Measurements from ENCODE around the gene KCNA2.

The KCNA2 gene

DNA sequence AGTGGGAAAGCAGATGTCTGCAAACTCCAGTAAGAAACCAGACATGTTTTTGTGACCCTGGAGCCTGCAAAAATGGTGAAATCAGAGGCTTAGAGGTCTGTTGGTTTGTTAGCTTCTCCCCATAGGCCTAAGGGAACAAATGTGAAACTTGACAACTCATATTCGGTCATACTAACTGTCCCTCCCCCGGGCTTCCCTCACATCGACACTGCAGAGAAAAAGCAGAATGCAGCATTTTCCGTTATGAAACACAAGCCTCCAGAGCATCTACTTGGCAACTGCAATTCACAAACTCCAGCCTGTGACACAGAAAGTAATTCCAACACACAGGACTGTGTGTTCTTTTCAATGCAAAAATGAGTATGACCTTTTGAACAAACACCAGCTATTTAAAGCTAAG, 3.7 kb downstream of the KCNA2 start:
- DNase-seq (ENCODE audit: low read depth) = no peak

DNA sequence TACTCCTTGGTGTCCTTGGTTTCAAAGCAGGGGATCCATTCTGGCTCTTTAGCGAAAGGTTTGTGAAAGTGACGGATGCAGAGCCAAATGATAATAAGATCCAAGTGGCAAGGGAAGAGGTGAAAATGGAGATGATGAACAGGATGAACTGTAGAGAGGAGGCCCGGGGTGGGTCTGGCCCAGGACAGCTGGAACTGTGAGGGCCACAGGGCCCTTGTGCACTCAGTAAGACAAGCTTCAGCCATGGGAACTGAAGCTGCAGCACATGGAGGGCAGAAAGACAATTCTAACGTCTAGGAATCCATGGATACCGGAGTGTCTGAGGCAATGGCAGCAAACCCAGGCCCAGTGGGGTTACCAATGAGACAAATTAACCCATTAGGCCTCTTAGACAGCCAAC, 4.8 kb downstream of the KCNA2 start:
- DNase-seq (ENCODE audit: low read depth) = no peak

GRCh38 chr1:110600716-110601115, 5.4 kb downstream of the KCNA2 start:
- DNase-seq (ENCODE audit: low read depth) = no peak

DNA sequence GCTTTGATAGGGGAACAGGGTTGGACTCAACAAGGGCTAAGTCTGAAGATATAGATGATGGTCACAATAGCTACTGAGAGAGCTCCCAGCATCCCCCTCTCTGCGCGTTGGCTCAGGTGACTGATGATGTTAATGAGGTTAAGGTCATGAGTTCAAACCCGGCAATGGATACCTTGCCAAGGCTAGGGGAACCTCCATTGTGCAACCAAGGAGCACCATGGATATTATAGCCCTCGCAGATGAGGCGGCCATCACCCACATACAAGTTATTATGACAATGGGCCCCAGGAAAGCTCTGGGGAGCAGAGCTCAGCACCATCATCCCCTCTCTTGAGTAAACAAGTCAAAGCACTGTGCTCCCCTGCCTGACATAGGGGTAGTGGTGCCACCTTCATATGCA, 8.2 kb downstream of the KCNA2 start:
- no peak for DNase-seq (ENCODE audit: low read depth)

DNA sequence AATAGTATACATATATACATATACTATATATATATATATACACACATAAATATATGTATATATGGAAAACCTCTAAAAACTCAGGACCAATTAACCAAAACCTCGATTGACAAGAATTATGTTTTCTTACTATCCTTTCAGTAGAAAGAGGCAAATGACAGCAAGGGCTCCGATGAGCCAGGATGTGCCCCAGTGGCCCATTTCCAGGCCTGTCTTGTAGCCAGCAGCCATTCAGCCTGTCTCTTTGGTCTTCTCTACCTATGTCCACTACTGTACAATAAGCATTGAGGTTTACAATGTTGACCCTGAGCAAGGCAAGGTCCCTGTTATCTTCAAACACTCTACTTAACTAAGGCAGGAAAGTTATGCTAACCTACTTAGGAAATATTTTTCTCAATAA, 9.8 kb downstream of the KCNA2 start:
- no peak for DNase-seq (ENCODE audit: low read depth)

GRCh38 chr1:110595353-110595710, 10.8 kb downstream of the KCNA2 start:
- no peak for DNase-seq (ENCODE audit: low read depth)

DNA sequence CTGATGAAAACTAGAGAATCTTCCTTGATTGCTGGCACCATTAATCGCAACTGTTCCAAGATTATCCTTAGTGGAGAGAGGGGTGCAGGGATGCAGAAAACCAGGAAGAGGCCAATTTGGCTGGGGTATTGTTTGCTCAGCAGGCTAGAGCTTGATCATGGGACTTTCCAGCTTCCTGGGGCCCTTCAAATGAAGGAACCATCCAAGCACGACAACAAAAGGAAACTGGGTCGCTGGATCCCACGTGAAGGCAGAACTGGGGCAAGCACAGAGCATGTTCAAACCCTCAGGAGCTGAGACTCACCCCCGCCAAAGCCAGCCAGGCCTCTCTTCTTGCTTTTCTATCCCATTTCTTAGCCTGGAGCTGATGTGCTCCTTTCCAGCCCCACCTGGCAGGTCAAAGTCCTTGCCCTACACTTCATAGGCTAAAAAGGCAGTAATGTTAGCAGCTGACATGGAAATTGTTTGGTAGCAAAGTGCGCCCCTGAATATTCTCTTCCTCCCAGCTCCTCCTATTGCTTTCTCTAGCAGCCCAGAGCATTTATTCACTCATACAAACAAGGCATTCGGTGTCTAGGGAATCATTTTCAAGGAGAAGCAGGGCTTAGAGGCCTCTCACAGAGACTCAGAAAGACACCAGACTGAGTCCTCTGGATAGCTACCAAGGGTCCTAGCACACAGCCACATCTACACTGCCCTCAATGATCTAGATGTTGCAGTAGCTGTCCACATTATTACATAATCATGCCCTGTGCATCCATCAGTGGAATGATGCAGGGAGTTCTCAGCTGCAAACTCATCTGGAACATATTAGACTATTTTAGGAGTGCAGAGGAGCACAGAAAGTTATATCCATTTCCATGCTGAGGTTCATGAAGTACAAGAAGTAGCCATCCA, 11.5 kb downstream of the KCNA2 start:
- no peak for DNase-seq (ENCODE audit: low read depth)

DNA sequence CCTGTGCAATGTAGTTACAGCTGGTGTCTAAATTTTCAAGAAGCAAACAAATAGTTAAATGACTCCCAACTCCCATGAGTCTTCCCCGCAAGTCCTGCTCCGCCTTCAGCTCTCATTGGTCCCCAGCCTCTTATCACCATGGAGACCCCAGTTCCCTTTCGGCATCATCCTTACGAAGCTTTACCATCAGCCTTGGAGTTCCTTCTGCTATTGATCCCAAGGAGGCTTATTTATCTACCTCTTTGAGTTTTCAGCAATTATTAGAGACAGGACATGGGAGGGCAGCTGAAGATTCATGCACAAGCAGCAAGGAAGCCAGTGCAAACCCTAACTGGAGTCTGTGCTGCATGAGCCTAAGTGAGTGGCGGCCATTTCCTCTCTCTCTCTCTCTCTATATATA, 12.3 kb downstream of the KCNA2 start:
- DNase-seq (ENCODE audit: low read depth) = no peak

GRCh38 chr1:110591956-110592355, 14.2 kb downstream of the KCNA2 start:
- no peak for DNase-seq (ENCODE audit: low read depth)

DNA sequence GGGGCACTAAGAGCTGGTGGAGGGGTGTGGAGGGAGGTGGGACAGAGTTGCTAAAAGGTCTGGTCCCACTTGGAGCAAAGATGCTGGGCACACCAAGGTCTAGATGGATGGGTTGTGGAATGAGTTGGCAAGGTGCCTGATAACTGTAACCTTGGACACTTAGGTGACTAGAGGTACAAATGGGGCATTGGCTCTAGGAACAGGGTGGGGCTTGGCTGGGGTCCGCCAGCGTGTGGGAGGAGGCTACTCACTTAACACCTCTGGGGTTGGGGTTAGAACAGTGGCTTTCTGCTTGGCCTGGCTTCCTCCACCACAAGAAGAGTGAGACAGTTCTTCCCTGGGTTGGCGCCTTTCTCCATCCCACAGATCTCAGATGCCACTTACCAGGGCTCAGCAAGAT, 17.2 kb downstream of the KCNA2 start:
- DNase-seq (ENCODE audit: low read depth) = no peak

- DNase-seq (ENCODE audit: low read depth) = no peak
Measured at GRCh38 chr1:110588486-110588885, 17.7 kb downstream of the KCNA2 start.

GRCh38 chr1:110587906-110588305, 18.3 kb downstream of the KCNA2 start:
- no peak for DNase-seq (ENCODE audit: low read depth)

GRCh38 chr1:110585481-110585880, 20.7 kb downstream of the KCNA2 start:
- no peak for DNase-seq (ENCODE audit: low read depth)

- DNase-seq (ENCODE audit: low read depth) = no peak
Measured at GRCh38 chr1:110584045-110584444, 22.1 kb downstream of the KCNA2 start.

GRCh38 chr1:110583505-110583904, 22.7 kb downstream of the KCNA2 start:
- no peak for DNase-seq (ENCODE audit: low read depth)

DNA sequence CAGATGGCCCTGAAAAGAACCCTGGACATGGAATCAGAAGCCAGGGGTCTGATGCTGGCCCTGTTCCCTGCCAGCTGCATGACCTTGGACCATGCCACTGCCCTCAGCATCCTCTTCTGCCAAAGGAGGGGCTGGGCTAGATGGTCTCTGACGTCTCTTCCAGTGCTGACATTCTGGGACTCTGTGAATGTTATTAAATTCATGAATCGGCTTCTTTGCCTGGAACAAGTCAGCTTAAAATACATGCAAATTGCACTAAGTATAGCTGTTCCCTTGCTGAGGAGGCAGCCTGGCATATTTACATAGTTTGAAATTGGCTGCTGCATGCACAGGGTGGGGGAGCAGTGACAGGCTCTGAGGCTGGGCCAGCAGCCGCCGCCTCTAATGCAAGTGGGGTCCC, 23.8 kb downstream of the KCNA2 start:
- no peak for DNase-seq (ENCODE audit: low read depth)

DNA sequence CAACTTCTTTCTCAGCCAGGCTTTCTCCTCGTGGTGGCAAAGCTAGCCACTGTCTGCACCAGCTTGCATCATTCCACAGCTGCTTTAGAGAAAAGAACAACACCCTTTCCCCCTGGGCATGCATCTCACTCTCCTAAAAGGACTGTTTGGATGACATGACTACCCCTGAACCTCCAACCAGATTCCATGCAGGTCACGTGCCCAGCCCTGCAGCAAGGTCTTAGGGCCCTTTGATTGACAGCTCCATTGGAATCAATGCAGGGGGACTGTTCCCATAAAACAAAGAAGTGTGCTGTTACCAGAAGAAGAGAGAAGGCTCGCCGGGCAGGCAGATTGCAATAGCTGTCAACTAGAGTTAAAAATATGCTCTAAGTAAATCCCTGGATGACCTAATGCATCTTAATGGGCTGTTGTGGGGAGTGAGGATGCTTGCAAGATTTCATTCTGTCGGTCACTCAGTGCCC, 24.4 kb downstream of the KCNA2 start:
- no peak for DNase-seq (ENCODE audit: low read depth)

DNA sequence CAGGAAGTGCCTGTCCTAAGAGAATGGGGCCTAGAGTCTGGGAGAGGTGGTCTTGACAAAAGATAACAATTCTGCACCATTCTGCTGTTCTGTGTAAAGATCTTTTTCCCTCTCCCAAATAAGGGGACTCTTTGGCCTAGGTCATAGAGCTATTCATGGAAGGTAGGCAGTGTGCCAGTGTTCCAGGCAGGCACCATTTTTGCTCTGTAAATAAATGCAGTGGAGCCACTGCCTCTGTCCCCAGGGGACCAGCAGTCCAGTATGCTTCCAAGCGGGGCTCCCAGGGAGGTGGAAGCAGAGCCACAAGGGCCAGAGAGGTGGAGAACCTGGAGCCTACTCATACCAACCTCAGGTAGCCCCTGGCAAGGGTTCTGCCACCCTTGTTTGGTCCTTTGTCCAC, 25.9 kb downstream of the KCNA2 start:
- no peak for DNase-seq (ENCODE audit: low read depth)

DNA sequence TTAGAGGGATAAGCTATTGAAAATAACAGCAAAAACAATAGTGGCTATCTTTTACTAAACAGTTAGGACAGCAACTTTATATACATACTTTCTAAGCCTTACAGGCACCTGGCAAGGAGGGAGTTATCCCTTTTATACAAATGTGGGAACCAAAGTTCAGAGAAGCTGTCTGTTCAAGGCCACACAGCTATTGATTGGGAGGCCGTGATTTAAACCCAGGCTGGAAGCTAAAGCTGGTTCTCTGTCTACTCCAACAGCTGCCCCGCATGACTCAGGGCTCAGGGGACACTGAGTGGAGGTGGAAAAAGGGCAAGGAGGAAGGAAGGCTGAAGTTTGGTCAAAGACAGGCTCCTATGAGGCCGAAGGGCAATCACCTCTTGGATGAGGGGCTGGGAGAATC, 26.7 kb downstream of the KCNA2 start:
- no peak for DNase-seq (ENCODE audit: low read depth)

DNA sequence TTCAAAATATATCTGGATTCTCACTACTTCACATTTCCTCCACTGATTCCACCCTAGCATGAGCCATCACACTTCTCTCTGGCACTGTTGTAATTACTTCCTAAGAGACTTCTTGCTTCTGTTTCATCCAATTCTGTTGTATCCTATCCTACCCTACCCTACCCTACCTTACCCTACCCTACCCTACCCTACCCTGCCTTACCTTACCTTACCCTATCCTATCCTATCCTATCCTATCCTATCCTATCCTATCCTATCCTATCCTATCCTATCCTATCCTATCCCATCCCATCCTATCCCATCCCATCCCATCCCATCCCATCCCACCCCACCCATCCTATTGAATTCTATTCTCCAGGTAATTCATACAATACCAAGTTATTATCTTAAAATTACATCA, 29.7 kb downstream of the KCNA2 start:
- no peak for DNase-seq (ENCODE audit: low read depth)

DNA sequence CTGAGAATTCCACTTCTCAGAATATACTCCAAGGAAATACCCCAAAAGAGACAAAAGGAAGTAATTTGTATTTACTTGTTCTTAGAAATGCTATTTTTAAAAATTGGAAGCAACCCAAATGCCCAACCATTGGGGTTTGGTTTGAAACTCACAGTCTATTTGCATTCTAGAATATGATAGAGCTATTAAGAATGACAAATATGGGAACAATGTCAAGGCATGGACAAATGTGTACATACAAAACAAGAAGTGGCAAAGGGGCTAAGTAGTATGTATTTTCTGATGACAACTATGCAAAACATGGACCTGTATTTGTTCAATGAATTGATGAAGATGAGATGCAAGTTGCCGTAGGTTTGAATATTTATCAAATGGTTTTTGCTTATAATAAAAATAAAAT, 32.8 kb downstream of the KCNA2 start:
- DNase-seq (ENCODE audit: low read depth) = no peak

DNA sequence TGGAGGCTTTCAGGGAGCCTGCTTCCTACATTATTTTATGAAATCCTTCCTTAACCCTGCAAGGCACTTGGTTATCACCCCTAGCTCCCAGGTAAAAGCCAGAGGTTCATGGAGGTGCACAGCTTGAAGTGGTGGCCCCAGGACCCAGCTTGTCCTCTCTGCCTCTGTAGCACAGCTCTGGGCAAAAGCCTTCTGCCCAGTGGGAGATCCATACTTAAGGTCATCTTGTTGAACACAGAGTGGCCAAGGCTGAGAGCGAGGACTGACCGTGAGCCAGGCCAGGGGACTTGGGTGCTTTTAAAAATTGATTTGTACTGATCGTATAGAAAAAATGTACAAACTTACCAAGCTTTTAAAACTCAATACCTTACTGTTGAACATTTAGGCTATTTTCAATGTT, 33.4 kb downstream of the KCNA2 start:
- DNase-seq (ENCODE audit: low read depth) = no peak

DNA sequence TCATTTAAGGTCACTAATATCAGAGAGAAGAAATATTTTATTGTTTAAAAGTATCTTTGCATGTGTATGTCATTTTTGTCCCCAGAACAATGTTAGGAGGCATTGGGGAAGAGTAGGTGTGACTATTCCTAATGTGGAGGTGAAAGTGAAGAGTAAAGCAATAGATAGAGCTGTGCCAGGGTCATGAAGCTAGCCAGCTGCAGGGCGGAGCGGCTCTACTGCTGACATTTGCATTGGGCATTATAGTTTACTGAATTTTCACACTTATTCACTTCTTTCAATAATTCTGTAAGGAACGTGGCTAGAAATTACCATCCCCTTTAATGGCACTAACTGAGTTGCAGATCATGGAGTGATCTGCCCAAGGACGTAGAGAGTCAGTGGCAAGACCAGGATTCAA, 35.3 kb downstream of the KCNA2 start:
- DNase-seq (ENCODE audit: low read depth) = no peak

- DNase-seq (ENCODE audit: low read depth) = no peak
Measured at GRCh38 chr1:110570307-110570706, 35.9 kb downstream of the KCNA2 start.
